H9 (cell line): ENCODE results near the gene TMBIM1. TPM values are rescaled to one million over a fixed set of nuclear protein-coding genes. Genes with fewer than 3 reads are reported as not detected.

Experiments
- DNase-seq: peaks from one replicate; pipeline ENCODE4 v3.0.0-alpha.2; 2017
- H2AFZ ChIP-seq: one replicate; pipeline ENCODE4 v1.6.1; 2013; ENCODE audit warnings: mild to moderate bottlenecking, low read length, control low read depth, moderate library complexity
- H2AK5ac ChIP-seq: 2 replicates; pipeline ENCODE4 v1.6.1; 2013; ENCODE audit warnings: low read length, control low read depth, mixed read lengths; ENCODE audit not compliant: insufficient read length
- H2BK120ac ChIP-seq: one replicate; pipeline ENCODE4 v1.6.1; 2013; ENCODE audit warnings: low read depth, mild to moderate bottlenecking, low read length, control low read depth, inconsistent platforms; ENCODE audit not compliant: poor library complexity, severe bottlenecking
- H2BK12ac ChIP-seq: 2 replicates; pipeline ENCODE4 v1.6.1; 2013; ENCODE audit warnings: low read length, control low read depth, mixed read lengths, low read depth; ENCODE audit not compliant: insufficient read length
- H2BK15ac ChIP-seq: 2 replicates; pipeline ENCODE4 v1.6.1; 2013; ENCODE audit warnings: low read depth, low read length, control low read depth
- H2BK20ac ChIP-seq: one replicate; pipeline ENCODE4 v1.6.1; 2013; ENCODE audit warnings: low read depth, mild to moderate bottlenecking, low read length, control low read depth, inconsistent platforms; ENCODE audit not compliant: poor library complexity, severe bottlenecking
- H2BK5ac ChIP-seq: 2 replicates; pipeline ENCODE4 v1.6.1; 2013; ENCODE audit warnings: low read length, control low read depth, mixed read lengths; ENCODE audit not compliant: insufficient read length
- H3K14ac ChIP-seq: 2 replicates; pipeline ENCODE4 v1.6.1; 2013; ENCODE audit warnings: low read length, control low read depth; ENCODE audit not compliant: insufficient read depth
- H3K18ac ChIP-seq: 2 replicates; pipeline ENCODE4 v1.6.1; 2013; ENCODE audit warnings: low read depth, mild to moderate bottlenecking, mixed read lengths, low read length, control low read depth; ENCODE audit not compliant: insufficient read length
- H3K23ac ChIP-seq: 2 replicates; pipeline ENCODE4 v1.6.1; 2013; ENCODE audit warnings: low read length, control low read depth, mixed read lengths, low read depth; ENCODE audit not compliant: insufficient read length
- H3K23me2 ChIP-seq: 2 replicates; pipeline ENCODE4 v1.6.1; 2013; ENCODE audit warnings: low read depth, mild to moderate bottlenecking, mixed read lengths, low read length, control low read depth; ENCODE audit not compliant: insufficient read length, poor library complexity, severe bottlenecking
- H3K27ac ChIP-seq: 2 replicates; pipeline ENCODE4 v1.5.1; 2013; ENCODE audit warnings: low read length, control low read depth, mixed read lengths, low read depth; ENCODE audit not compliant: insufficient read length
- H3K27me3 ChIP-seq: 2 replicates; pipeline ENCODE4 v1.6.1; 2013; ENCODE audit warnings: low read length, control low read depth, inconsistent platforms; ENCODE audit not compliant: insufficient read depth
- H3K4ac ChIP-seq: 2 replicates; pipeline ENCODE4 v1.6.1; 2013; ENCODE audit warnings: low read depth, mild to moderate bottlenecking, control low read depth, inconsistent platforms, low read length, moderate library complexity
- H3K4me1 ChIP-seq: 2 replicates; pipeline ENCODE4 v1.6.1; 2013; ENCODE audit warnings: low read length, control low read depth, inconsistent platforms; ENCODE audit not compliant: insufficient read depth
- H3K4me2 ChIP-seq: 2 replicates; pipeline ENCODE4 v1.6.1; 2013; ENCODE audit warnings: low read length, control low read depth, mixed read lengths; ENCODE audit not compliant: insufficient read length, insufficient read depth
- H3K56ac ChIP-seq: 2 replicates; pipeline ENCODE4 v1.6.1; 2013; ENCODE audit warnings: low read depth, mild to moderate bottlenecking, mixed read lengths, low read length, control low read depth; ENCODE audit not compliant: insufficient read length
- H3K79me1 ChIP-seq: 2 replicates; pipeline ENCODE4 v1.6.1; 2013; ENCODE audit warnings: low read depth, mild to moderate bottlenecking, moderate library complexity, low read length, control low read depth, inconsistent platforms; ENCODE audit not compliant: insufficient read depth, poor library complexity, severe bottlenecking
- H3K79me2 ChIP-seq: 2 replicates; pipeline ENCODE4 v1.6.1; 2013; ENCODE audit warnings: low read length, control low read depth, inconsistent platforms; ENCODE audit not compliant: insufficient read depth
- H3K9ac ChIP-seq: 2 replicates; pipeline ENCODE4 v1.6.1; 2013; ENCODE audit warnings: low read length, control low read depth, mixed read lengths; ENCODE audit not compliant: insufficient read length; ENCODE audit errors: extremely low read depth
- H3K9me3 ChIP-seq: one replicate; pipeline ENCODE4 v1.6.1; 2013; ENCODE audit warnings: low read depth, low read length, inconsistent platforms; ENCODE audit not compliant: control insufficient read depth
- H3T11ph ChIP-seq: one replicate; pipeline ENCODE4 v1.6.1; 2013; ENCODE audit warnings: mild to moderate bottlenecking, low read length, control low read depth, inconsistent platforms
- H4K20me1 ChIP-seq: one replicate; pipeline ENCODE4 v1.6.1; 2013; ENCODE audit not compliant: control insufficient read depth, insufficient read length, insufficient read depth
- H4K5ac ChIP-seq: 2 replicates; pipeline ENCODE4 v1.6.1; 2013; ENCODE audit warnings: low read depth, mild to moderate bottlenecking, mixed read lengths, low read length, control low read depth; ENCODE audit not compliant: insufficient read length
- H4K8ac ChIP-seq: replicated peaks from 2 replicates; pipeline ENCODE4 v1.6.1; 2013; ENCODE audit warnings: low read length, control low read depth, mixed read lengths, low read depth; ENCODE audit not compliant: insufficient read length
- H4K91ac ChIP-seq: 2 replicates; pipeline ENCODE4 v1.6.1; 2013; ENCODE audit warnings: low read depth, mild to moderate bottlenecking, moderate library complexity, mixed read lengths, low read length, control low read depth; ENCODE audit not compliant: insufficient read length
- H3K27ac Mint-ChIP-seq, 3 experiments: 2 replicates in 2 of 3; 3 replicates in 1 of 3; pipeline ENCODE4 v1.8.0; 2020 to 2021; ENCODE audit warnings: mixed read lengths in 3 of 3, mild to moderate bottlenecking in 1 of 3, moderate library complexity in 1 of 3
- H3K27me3 Mint-ChIP-seq: 2 replicates; pipeline ENCODE4 v1.8.0; 2021; ENCODE audit warnings: low read depth, mild to moderate bottlenecking, moderate library complexity, mixed read lengths
- H3K36me3 Mint-ChIP-seq, 3 experiments: 2 replicates in 2 of 3; 3 replicates in 1 of 3; pipeline ENCODE4 v1.8.0; 2020 to 2021; ENCODE audit warnings: low read depth in 3 of 3, mixed read lengths in 3 of 3; ENCODE audit not compliant: insufficient read depth in 1 of 3
- H3K4me1 Mint-ChIP-seq, 2 experiments: 2 replicates each; pipeline ENCODE4 v1.8.0; 2020; ENCODE audit warnings: mixed read lengths in 2 of 2
- H3K4me3 Mint-ChIP-seq, 2 experiments: 2 replicates in 1 of 2; 3 replicates in 1 of 2; pipeline ENCODE4 v1.8.0; 2020 to 2021; ENCODE audit warnings: mild to moderate bottlenecking in 2 of 2, mixed read lengths in 2 of 2, moderate library complexity in 1 of 2
- H3K9me3 Mint-ChIP-seq, 2 experiments: 2 replicates in 1 of 2; 3 replicates in 1 of 2; pipeline ENCODE4 v1.8.0; 2020; ENCODE audit warnings: mild to moderate bottlenecking in 2 of 2, mixed read lengths in 2 of 2, moderate library complexity in 1 of 2
- CTCF ChIP-seq: fragments of 200-600 bp; sonication (generic); conservative IDR thresholded peaks from 3 replicates; pipeline ENCODE4 v1.8.0; 2021; ENCODE audit warnings: antibody characterized with exemption, mild to moderate bottlenecking
- WGBS: extraction: QIAGEN DNeasy Blood & Tissue Kit; methylation state at CpG from one replicate; pipeline ENCODE4 v1.1.7; 2013; ENCODE audit warnings: missing lambda C conversion rate, low lambda C conversion rate, mixed read lengths; ENCODE audit not compliant: insufficient read length; ENCODE audit errors: extremely low coverage; 5-methylcytosine and 5-hydroxymethylcytosine counted together
- total RNA-seq: library from RNA; stranded (reverse); gene quantifications from 2 replicates; pipeline ENCODE4 v1.2.1, GENCODE V29; 2021

The TMBIM1 gene
- total RNA-seq, 1 experiment from 2014 or later, result 17.4 TPM

GRCh38 chr2:218267259-218267658 is 25.0 kb downstream of the TMBIM1 start:
- no peak overlapping the region for H4K5ac ChIP-seq
- Mint-ChIP-seq H3K27ac (no peak overlapping the region), H3K9me3 (no peaks in the 10 kb centered on the region), H3K4me1 (peaks cover 18% of the 10 kb centered on the region in 2 experiments), H3K27me3 (no peaks in the 10 kb centered on the region; the same call in 1 of the 2 replicates), H3K4me3 (peak overlapping the region in 1 of 2 experiments; percentile 30; a peak in 3 of 5 replicates), H3K36me3 (peaks cover 19 to 42% (median 38%) of the 10 kb centered on the region in 3 experiments; a peak in 6 of 7 replicates)
- no peak overlapping the region for H3K56ac ChIP-seq
- H2AK5ac ChIP-seq, result no peak overlapping the region
- WGBS, result no CpG with 5 or more reads among the region's 6 CpGs
- no peak overlapping the region for H3K18ac ChIP-seq
- no peak overlapping the region for H3K27ac ChIP-seq
- no peak overlapping the region for H2BK20ac ChIP-seq
- TF ChIP-seq CTCF, result no peak
- H3K9ac ChIP-seq, result no peak overlapping the region
- H3K23ac ChIP-seq, result no peak overlapping the region
- H4K20me1 ChIP-seq, result no peaks in the 10 kb centered on the region
- H3K4me2 ChIP-seq, result no peak overlapping the region
- H4K8ac ChIP-seq, result no peak overlapping the region
- no peak overlapping the region for H2BK12ac ChIP-seq
- no peak overlapping the region for H2BK15ac ChIP-seq
- H3K9me3 ChIP-seq, result no peaks in the 10 kb centered on the region
- no peak overlapping the region for H3K4ac ChIP-seq
- no peak overlapping the region for H4K91ac ChIP-seq
- H3K4me1 ChIP-seq, result no peaks in the 10 kb centered on the region
- H2AFZ ChIP-seq, result no peak overlapping the region
- DNase-seq, result no peak
- no peak overlapping the region for H3T11ph ChIP-seq
- H3K79me1 ChIP-seq, result no peaks in the 10 kb centered on the region
- H3K23me2 ChIP-seq, result peaks cover 9% of the 10 kb centered on the region
- no peak overlapping the region for H2BK120ac ChIP-seq
- no peaks in the 10 kb centered on the region for H3K27me3 ChIP-seq
- H3K14ac ChIP-seq, result no peak overlapping the region
- H3K79me2 ChIP-seq, result no peaks in the 10 kb centered on the region
- H2BK5ac ChIP-seq, result no peak overlapping the region
